Activated CD8-positive, alpha-beta memory T cell treated with anti-CD3 and anti-CD28 coated beads for 48 hours (primary cell): Measurements from ENCODE around the gene PLEKHM1.

ENCODE experiments used
- DNase-seq, 3 experiments: peaks; one replicate each; pipeline ENCODE4 v3.0.0-alpha.2; 2020; ENCODE audit warnings: low read depth in 2 of 3, low spot score in 2 of 3

Gene PLEKHM1

DNA sequence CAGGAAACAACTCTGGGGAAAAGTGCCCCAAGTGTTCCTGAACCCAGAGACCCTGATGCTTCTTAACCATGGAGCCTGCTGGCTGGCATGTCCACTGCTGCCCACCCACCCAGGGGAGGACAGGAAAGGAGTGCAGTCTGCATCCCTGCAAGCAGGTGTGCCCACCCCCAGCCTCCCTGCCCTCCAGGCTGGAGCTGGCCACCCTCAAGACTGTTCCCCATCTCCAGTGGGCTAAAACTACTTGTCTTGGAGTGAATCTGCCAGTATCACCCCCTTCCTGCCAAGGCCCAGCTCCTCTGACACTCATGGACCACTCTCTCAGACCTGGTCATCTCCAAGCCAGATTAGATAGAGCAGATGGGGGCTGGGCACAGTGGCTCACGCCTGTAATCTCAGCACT lies 87.6 kb downstream of the PLEKHM1 start:
- DNase-seq, result no peak

DNA sequence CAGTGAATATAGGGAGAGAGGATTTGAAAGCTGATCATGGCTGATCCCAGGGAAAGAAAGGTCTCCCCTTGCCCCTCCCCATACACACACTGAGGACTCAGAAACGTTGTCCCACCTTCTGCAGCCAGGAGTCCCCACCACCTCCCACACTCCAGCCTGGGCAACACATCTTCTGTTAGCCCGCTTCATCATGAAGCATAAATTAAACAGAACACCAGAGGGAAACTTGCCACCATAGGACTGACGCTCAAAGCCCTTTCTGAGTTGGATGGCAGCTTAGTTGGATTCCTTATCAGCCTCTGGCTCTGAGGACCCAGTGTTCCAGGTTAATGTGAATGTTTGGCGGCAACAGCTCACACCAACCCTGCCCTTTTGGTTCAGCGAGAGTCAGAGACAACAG lies 91.7 kb downstream of the PLEKHM1 start:
- no peak for DNase-seq

DNA sequence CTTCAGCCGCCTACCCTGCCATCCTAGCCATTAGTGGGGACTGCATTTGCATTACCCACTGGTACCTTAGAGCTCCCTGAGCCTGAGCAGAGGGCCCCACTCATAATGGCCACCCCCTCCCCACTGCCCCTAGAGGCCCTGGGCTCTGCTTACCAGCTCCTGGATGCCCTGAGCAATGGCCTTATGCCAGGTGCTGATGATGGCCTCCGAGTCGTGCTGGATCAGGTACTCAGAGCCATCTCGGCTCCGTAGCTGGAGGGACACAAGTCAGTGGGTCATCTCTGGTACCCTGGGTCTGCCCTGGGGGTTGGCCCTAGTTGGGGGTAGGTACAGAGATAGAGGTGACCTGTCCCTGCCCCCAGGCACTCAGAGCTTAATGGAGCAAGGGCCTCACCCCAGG lies 92.7 kb downstream of the PLEKHM1 start:
- no peak for DNase-seq

DNA sequence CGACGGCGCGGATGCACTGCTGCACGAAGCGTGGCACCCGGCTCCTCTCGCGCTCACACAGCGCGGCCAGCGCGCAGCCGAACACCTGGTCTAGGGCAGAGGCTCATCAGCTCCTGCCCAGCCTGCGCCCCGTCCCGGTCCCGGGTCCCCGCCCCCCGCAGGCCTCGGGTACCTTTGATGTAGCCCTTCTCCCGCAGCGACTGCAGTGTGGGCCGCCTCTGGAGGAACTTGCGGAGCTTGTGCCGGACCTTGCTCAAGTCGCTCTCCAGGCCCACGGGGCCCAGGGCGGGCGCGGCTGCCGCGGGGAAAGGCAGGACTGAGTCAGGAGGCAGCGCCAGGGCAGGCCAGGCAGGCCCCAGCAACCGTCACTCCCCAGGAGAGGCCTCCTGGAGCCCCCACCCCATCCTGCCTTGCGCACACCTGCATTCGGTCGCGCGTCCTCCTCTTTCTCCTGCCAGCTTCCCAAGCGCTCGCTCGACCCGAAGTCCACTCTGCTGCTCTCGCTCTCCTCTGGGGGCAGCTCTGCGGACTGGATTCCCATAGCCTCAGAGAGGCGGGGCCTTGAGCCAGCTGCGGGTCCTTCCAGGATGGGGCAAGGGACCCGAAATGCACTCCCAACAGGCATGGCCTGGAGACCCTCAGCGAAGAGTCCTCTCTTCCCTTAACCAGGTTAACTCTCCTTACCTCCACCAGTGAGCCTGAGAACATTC lies 93.9 kb downstream of the PLEKHM1 start:
- no peak for DNase-seq

DNA sequence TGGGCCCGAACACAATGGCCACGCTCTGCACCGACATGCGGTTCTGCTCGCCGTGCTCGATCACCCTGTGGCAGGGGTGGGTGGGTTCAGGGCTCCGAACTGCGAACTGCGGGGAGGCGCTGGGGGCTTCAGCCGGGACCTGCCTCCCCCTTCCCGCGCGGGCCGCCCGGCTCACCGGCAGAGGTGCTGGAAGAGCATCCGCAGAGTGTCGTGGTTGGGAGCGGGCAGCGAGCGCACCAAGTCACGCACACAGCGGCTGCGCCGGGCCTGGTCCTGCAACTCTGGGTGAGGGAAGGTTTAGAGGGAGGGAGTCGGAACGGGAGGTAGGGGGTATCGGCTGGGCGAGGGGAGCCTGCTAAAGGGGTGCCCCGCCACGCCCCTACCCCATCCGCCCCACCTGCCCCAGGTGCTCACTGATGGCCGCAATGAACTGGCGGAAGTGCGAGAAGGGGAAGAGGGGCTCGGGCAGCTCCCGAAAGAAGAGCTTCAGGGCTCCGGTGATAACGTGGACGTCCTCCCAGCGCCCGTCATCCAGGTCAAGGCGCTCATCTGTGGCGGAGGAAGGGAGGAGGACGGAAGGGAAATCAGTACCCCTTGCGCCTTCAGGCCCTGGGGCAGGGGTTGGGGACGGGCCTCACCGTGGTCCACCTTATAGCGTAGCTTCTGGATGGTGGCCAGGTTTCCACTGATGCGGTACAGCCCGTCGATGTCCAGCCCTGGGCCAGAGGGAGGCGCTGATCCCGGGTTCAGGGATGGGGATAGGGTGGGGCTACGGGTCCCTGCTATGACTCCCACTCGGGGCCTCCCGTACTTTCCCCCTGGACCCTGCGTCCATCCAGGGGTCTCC lies 94.7 kb downstream of the PLEKHM1 start:
- DNase-seq, result no peak

DNA sequence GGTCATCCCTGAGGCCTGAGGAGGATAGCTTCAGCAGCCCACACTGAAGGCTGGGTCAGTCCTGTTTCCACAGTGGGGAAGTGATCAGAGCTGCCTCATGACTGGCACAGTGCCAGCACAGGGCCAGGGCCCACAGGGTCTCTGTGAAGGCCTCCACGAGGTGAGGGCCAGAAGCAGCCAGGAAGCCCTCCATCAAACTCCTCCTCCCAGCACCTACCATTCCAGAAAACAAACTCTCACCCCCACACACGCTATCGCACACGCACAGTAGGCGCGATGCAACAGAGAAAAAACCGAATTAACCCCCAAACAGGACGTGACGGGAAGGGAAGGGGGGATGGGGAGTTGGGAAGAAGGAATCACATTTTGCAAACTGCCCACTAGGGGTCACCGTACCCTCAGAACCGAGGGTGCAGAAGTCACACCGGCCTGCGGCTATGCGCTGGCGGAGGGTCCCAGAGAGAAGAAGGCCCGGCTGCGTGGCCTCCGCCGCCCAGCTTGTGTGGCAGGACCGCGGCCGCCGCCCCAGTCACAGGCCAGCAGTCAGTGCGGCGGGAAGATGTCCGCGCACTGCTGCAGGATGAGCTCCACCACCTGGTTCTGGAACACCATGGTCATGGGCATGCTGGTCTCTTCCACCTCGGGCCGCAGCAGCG lies 95.5 kb downstream of the PLEKHM1 start:
- DNase-seq, result no peak

DNA sequence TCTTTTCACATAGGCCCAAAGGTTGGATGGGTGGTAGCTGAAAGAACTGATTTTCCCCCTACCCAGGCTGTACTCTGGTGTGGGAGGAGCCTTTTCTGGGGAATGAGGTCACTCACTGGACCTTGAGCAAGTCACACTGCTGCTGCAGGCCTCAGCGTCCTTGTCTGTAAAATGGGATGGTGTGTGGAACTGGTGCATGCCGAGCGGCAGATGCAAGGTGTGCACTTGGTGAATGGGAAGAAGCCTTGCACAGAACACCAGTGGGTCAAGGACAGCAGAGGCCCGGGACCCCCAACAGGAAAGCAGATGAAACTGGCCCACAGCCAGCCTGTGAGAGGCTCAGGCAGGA lies 96.0 kb downstream of the PLEKHM1 start:
- no peak for DNase-seq

DNA sequence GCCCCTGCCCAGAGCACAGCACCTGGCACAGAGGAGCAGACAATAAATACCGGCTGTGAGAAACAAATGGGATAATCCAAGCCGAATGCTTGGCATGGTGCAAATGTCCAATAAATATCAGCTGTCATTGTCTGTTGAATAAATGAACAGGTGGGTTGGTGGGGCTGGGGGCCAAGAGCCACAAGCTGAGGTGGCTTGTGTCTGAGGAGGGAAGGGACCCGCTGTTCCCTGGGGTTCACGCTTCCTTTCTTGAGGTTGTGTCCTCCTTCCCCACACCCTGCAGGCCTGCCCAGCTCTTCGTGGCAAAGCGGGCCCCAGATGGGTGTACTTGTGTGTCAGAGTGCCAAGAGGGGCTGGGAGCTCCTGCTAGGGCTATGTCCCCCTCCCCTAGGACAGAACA lies 96.4 kb downstream of the PLEKHM1 start:
- no peak for DNase-seq

DNA sequence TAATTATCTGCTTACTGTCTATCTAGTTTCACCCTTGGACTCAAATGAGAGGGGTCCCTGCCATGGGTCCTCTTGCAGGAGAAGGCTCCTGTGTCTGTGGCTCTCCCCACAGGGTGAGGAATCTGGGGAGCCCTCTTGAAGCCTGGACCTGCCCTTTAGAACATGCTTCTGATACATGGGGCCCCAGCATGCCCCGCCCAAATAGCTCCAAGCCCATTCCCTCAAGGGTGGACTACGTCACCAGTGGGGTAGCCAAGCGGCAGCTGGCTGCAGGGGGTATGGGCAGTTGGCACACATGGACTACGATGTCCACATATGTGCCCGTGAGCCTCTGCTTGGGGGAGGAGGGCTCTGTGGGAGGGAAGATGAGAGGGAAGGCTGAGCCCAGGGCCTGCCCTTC lies 97.1 kb downstream of the PLEKHM1 start:
- no peak for DNase-seq

DNA sequence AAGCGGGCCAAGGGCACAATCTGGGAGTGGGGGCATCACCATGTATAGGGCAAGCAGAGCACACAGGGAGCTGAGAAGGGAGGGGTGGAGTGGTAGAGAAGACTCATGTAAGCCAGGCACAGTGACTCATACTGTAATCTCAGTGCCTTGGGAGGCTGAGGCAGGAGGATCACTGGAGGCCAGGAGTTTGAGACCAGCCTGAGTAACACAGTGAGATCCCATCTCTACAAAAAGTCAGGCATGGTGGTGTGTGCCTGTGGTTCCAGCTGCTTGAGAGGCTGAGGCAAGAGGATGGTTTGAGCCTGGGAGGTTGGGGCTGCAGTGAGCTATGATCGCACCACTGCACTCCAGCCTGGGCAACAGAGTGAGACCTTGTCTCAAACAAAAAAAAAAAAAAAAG lies 98.6 kb downstream of the PLEKHM1 start:
- no peak for DNase-seq

DNA sequence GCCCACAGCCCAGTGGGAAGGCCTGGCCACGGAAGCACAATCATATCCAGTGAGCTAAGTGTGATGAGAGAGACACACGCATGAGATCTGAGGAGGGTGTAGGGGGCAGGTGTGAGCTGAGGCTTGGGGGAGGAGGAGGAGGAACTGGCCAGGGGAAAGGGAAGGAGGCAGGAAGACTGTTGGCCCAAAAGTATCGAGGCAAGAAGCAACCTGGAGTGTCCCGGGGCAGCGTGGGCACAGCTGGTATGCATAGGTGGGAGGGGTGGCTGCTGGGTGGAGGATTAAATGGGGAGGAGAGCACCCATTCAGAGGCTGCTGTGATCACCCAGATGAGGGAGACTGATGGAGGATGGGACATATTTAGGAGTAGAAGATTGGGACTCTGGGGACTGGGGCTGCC lies 99.2 kb downstream of the PLEKHM1 start:
- no peak for DNase-seq

DNA sequence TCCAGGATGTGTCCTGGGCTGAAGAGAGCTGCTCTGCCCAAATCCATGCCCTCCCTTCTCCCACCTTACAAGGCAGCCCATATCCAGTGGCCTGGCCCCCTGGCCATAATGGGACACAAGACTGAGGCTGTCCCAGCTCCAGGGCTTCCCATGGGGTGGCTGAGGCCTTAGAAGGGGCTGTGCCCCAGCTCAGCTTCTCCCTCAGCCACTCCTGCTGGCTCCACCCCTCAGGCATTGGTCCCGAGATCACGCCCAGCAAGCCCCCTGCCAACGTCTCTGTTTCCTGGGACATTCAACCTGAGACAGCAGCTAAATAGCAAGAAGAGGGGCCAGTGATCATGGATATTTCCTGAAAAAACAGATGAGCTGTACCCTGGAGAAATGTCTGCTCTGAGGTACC lies 101.2 kb downstream of the PLEKHM1 start:
- no peak for DNase-seq

DNA sequence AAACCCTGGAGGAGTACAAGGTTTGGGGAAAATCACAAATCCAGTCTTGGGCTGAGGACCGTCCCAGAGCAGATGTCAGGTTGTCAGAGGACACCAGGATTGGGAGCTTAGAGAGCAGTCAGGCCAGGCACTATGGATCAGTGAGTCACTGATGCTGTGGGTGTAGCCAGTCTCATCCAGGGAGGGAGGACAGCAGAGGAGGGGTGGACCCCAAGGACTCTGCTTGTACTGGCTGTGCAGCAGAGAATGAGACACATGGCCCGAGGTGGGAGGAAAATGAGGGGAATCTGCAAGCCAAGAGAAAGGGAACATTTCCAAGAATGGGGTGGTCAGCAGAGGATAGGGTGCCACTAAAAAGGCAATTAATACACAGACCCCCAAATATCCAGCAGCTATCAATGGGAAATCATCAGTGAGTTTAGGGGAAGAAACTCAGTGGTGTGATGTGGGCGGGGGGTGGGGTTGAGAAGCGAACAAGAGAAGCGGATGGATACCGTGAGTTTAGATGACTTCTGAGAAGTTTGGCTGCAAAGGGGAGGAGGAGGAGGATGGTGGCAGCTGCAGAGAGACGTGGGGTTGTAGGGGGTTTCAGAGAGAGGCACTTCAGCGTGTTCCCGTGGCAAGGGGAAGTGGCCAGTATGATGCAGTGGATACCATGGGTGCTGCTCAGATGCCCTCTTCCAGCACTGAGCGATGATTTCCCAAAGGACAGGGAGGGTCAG lies 101.8 kb downstream of the PLEKHM1 start:
- no peak for DNase-seq

DNA sequence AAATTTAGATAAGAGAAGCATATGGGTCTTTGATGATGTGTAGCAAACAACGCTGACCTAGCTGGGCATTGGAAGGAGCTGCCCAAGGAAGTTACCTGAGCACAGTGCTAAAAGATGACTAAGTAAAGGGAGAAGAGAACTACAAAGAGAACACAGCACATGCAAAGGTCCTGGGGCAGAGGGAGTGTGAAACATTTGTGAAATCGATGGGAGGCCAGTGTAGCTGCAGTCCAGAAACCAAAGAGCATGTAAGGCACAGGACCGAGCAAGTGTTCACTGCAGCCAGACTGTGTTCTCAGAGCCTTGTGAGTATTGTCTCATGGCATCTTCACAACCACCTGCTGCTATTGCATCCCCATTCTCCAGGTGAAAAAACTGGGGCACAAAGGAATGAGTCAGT lies 102.8 kb downstream of the PLEKHM1 start:
- DNase-seq, result no peak

DNA sequence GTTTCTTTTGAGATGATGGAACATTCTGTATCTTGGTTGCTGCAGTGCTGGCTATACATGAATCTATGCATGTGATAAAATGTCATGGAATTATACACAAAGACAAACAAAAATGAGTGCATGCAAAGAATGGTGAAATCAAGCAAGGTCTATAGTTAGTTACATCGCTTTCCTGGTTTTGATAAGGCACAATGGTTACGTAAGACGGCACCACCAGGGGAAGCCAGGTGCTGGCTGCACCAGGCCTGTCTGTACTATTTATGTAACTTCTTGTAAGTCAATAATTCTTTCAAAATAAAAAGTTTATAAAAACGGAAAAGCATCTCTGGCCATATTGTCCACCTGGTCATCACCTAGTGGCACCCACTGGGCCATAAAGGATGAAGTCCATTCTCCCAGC lies 104.3 kb downstream of the PLEKHM1 start:
- no peak for DNase-seq
